ENCODE results near the gene SEZ6. TPM values are rescaled to one million over a fixed set of nuclear protein-coding genes. Genes with fewer than 3 reads are reported as not detected.

SEZ6 gene
- total RNA-seq, 1 donor from 2014 or later = 6.9 TPM

GRCh38 chr17:29007456-29007855 lies 1.6 kb upstream of the SEZ6 start:
- peaks cover 6% of the 10 kb centered on the region for H3K4me1 Mint-ChIP-seq (ENCODE audit: unreplicated experiment)
- no peaks in the 10 kb centered on the region for H3K36me3 Mint-ChIP-seq
- no peak overlapping the region for H3K4me3 Mint-ChIP-seq
- DNase-seq (ENCODE audit: extremely low spot score, unreplicated experiment) = no peak
- TF ChIP-seq, protein P1, sequence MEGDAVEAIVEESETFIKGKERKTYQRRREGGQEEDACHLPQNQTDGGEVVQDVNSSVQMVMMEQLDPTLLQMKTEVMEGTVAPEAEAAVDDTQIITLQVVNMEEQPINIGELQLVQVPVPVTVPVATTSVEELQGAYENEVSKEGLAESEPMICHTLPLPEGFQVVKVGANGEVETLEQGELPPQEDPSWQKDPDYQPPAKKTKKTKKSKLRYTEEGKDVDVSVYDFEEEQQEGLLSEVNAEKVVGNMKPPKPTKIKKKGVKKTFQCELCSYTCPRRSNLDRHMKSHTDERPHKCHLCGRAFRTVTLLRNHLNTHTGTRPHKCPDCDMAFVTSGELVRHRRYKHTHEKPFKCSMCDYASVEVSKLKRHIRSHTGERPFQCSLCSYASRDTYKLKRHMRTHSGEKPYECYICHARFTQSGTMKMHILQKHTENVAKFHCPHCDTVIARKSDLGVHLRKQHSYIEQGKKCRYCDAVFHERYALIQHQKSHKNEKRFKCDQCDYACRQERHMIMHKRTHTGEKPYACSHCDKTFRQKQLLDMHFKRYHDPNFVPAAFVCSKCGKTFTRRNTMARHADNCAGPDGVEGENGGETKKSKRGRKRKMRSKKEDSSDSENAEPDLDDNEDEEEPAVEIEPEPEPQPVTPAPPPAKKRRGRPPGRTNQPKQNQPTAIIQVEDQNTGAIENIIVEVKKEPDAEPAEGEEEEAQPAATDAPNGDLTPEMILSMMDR (conservative IDR thresholded peaks at IDR 0.05) = no peak
- no peak overlapping the region for H3K27ac Mint-ChIP-seq
- peaks cover 92% of the 10 kb centered on the region for H3K27me3 Mint-ChIP-seq
- no peaks in the 10 kb centered on the region for H3K9me3 Mint-ChIP-seq

GRCh38 chr17:29004081-29004692 lies 1.6 kb downstream of the SEZ6 start:
- no peak overlapping the region for H3K27ac Mint-ChIP-seq
- no peak for DNase-seq (ENCODE audit: extremely low spot score, unreplicated experiment)

GRCh38 chr17:29003289-29003688 lies 2.5 kb downstream of the SEZ6 start:
- Mint-ChIP-seq H3K9me3 (no peaks in the 10 kb centered on the region), H3K4me3 (no peak overlapping the region), H3K27me3 (peaks cover 89% of the 10 kb centered on the region), H3K27ac (no peak overlapping the region), H3K36me3 (no peaks in the 10 kb centered on the region), H3K4me1 (ENCODE audit: unreplicated experiment) (no peaks in the 10 kb centered on the region)
- TF ChIP-seq, protein P1 (conservative IDR thresholded peaks at IDR 0.05) = no peak
- DNase-seq (ENCODE audit: extremely low spot score, unreplicated experiment) = no peak

More at GRCh38 chr17:29004081-29004692, 1.6 kb downstream of the SEZ6 start:
- Mint-ChIP-seq H3K4me3 (peak overlapping the region; percentile 72), H3K36me3 (no peaks in the 10 kb centered on the region), H3K27me3 (peaks cover 89% of the 10 kb centered on the region), H3K4me1 (ENCODE audit: unreplicated experiment) (no peaks in the 10 kb centered on the region), H3K9me3 (no peaks in the 10 kb centered on the region)
- TF ChIP-seq, protein P1 (conservative IDR thresholded peaks at IDR 0.05) = no peak

- no peaks in the 10 kb centered on the region for H3K9me3 Mint-ChIP-seq
- peaks cover 88% of the 10 kb centered on the region for H3K27me3 Mint-ChIP-seq
- TF ChIP-seq, protein P1 (conservative IDR thresholded peaks at IDR 0.05) = no peak
- H3K36me3 Mint-ChIP-seq = no peaks in the 10 kb centered on the region
- H3K27ac Mint-ChIP-seq = no peak overlapping the region
- no peak overlapping the region for H3K4me3 Mint-ChIP-seq
- no peak for DNase-seq (ENCODE audit: extremely low spot score, unreplicated experiment)
- H3K4me1 Mint-ChIP-seq (ENCODE audit: unreplicated experiment) = no peaks in the 10 kb centered on the region
These were observed 3.0 kb downstream of the SEZ6 start for GRCh38 chr17:29002811-29003210.

- peaks cover 86% of the 10 kb centered on the region for H3K27me3 Mint-ChIP-seq
- H3K27ac Mint-ChIP-seq = no peak overlapping the region
- no peaks in the 10 kb centered on the region for H3K4me1 Mint-ChIP-seq (ENCODE audit: unreplicated experiment)
- H3K4me3 Mint-ChIP-seq = no peak overlapping the region
- TF ChIP-seq, protein P1 (conservative IDR thresholded peaks at IDR 0.05) = no peak
- H3K9me3 Mint-ChIP-seq = no peaks in the 10 kb centered on the region
- no peak for DNase-seq (ENCODE audit: extremely low spot score, unreplicated experiment)
- no peaks in the 10 kb centered on the region for H3K36me3 Mint-ChIP-seq
These were observed 4.9 kb downstream of the SEZ6 start for GRCh38 chr17:29000973-29001372.
